ENCODE data around the gene CNGB1. TPM values are rescaled to one million over a fixed set of nuclear protein-coding genes. Genes with fewer than 3 reads are reported as not detected.
A peak's percentile ranks its signal among the peaks of the same experiment; 100 is the strongest.
"Not testable (repeated sequence)": the region's sequence is repeated elsewhere in the genome, so short reads cannot be mapped to it uniquely, and the experiment has no call there.

CNGB1 gene
- total and polyA plus RNA-seq, 2 donors (not counting 1 experiment from before 2014, with no cell fraction given): not detected

- H3K9me3 ChIP-seq (ENCODE audit: control insufficient read depth, insufficient read depth, low read depth, low read length): no peaks in the 10 kb centered on the region
- H3K79me2 ChIP-seq (ENCODE audit: control insufficient read depth, insufficient read depth, low read length): no peaks in the 10 kb centered on the region
- no peaks in the 10 kb centered on the region for H3K4me1 ChIP-seq (ENCODE audit: control insufficient read depth, extremely low read depth, insufficient read depth, low read length)
- no peak overlapping the region for H3K4me2 ChIP-seq (ENCODE audit: extremely low read depth, insufficient read depth, low read length)
- H3K27ac ChIP-seq (ENCODE audit: insufficient read depth, low read length): no peak overlapping the region
- peak in 1 of 2 donors; percentile 45 for DNase-seq (ENCODE audit: low read depth in 2 of 2)
- H3K36me3 ChIP-seq (ENCODE audit: control insufficient read depth, insufficient read depth, low read length): no peaks in the 10 kb centered on the region
- no peak overlapping the region for H3K4me3 ChIP-seq (replicated peaks in 1 of 4; ENCODE audit: control extremely low read depth in 1 of 4, insufficient read depth in 1 of 4, low read depth in 3 of 4, low read length in 4 of 4)
- no peak overlapping the region for H2AFZ ChIP-seq (ENCODE audit: low read length)
- H3K27me3 ChIP-seq (ENCODE audit: control insufficient read depth, insufficient read depth, low read length): peaks cover 2% of the 10 kb centered on the region
- H3K9ac ChIP-seq (ENCODE audit: insufficient read depth, low read length): no peak overlapping the region
- TF ChIP-seq EZH2 (IDR thresholded peaks at IDR 0.05; ENCODE audit: low read length, missing control alignments): no peak
- TF ChIP-seq, protein P1, sequence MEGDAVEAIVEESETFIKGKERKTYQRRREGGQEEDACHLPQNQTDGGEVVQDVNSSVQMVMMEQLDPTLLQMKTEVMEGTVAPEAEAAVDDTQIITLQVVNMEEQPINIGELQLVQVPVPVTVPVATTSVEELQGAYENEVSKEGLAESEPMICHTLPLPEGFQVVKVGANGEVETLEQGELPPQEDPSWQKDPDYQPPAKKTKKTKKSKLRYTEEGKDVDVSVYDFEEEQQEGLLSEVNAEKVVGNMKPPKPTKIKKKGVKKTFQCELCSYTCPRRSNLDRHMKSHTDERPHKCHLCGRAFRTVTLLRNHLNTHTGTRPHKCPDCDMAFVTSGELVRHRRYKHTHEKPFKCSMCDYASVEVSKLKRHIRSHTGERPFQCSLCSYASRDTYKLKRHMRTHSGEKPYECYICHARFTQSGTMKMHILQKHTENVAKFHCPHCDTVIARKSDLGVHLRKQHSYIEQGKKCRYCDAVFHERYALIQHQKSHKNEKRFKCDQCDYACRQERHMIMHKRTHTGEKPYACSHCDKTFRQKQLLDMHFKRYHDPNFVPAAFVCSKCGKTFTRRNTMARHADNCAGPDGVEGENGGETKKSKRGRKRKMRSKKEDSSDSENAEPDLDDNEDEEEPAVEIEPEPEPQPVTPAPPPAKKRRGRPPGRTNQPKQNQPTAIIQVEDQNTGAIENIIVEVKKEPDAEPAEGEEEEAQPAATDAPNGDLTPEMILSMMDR (conservative IDR thresholded peaks at IDR 0.05 in 1 of 2, IDR thresholded peaks at IDR 0.05 in 1 of 2; ENCODE audit: low read depth in 1 of 2, low read length in 2 of 2): no peak
- no peaks in the 10 kb centered on the region for H4K20me1 ChIP-seq (ENCODE audit: control insufficient read depth, extremely low read depth, insufficient read depth, low read length)
These were observed 132.8 kb downstream of the CNGB1 start for GRCh38 chr16:57838161-57838560.

- no peaks in the 10 kb centered on the region for H3K9me3 ChIP-seq (ENCODE audit: control insufficient read depth, insufficient read depth, low read depth, low read length)
- H2AFZ ChIP-seq (ENCODE audit: low read length): no peak overlapping the region
- no peaks in the 10 kb centered on the region for H4K20me1 ChIP-seq (ENCODE audit: control insufficient read depth, extremely low read depth, insufficient read depth, low read length)
- H3K79me2 ChIP-seq (ENCODE audit: control insufficient read depth, insufficient read depth, low read length): no peaks in the 10 kb centered on the region
- no peak for DNase-seq (ENCODE audit: low read depth in 2 of 2)
- H3K27me3 ChIP-seq (ENCODE audit: control insufficient read depth, insufficient read depth, low read length): peaks cover 2% of the 10 kb centered on the region
- no peak overlapping the region for H3K4me3 ChIP-seq (replicated peaks in 1 of 4; ENCODE audit: control extremely low read depth in 1 of 4, insufficient read depth in 1 of 4, low read depth in 3 of 4, low read length in 4 of 4)
- H3K4me2 ChIP-seq (ENCODE audit: extremely low read depth, insufficient read depth, low read length): no peak overlapping the region
- no peak overlapping the region for H3K27ac ChIP-seq (ENCODE audit: insufficient read depth, low read length)
- H3K36me3 ChIP-seq (ENCODE audit: control insufficient read depth, insufficient read depth, low read length): no peaks in the 10 kb centered on the region
- no peak overlapping the region for H3K9ac ChIP-seq (ENCODE audit: insufficient read depth, low read length)
- no peaks in the 10 kb centered on the region for H3K4me1 ChIP-seq (ENCODE audit: control insufficient read depth, extremely low read depth, insufficient read depth, low read length)
- TF ChIP-seq, protein P1 (conservative IDR thresholded peaks at IDR 0.05 in 1 of 2, IDR thresholded peaks at IDR 0.05 in 1 of 2; ENCODE audit: low read depth in 1 of 2, low read length in 2 of 2): no peak
- no peak for TF ChIP-seq EZH2 (IDR thresholded peaks at IDR 0.05; ENCODE audit: low read length, missing control alignments)
These were observed 133.4 kb downstream of the CNGB1 start for GRCh38 chr16:57837305-57838125.

DNA sequence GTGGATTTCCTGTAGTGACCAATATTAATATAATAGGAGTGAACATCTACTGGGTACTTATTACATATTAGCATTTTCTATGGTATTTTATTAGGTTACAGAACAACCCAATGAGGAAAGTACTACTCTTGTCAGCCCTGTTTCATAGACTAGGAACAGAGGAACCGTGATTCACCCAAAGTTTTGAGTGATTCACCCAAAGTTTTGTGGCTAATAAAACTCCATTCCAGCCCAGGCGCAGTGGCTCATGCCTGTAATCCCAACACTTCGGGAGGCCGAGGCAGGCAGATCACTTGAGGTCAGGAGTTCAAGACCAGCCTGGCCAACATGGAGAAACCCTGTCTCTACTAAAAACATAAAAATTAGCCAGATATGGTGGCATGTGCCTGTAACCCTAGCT, 135.5 kb downstream of the CNGB1 start:
- H3K79me2 ChIP-seq (ENCODE audit: control insufficient read depth, insufficient read depth, low read length); H2AFZ ChIP-seq (ENCODE audit: low read length); H3K27ac ChIP-seq (ENCODE audit: insufficient read depth, low read length); H3K4me1 ChIP-seq (ENCODE audit: control insufficient read depth, extremely low read depth, insufficient read depth, low read length); H3K9me3 ChIP-seq (ENCODE audit: control insufficient read depth, insufficient read depth, low read depth, low read length); H3K36me3 ChIP-seq (ENCODE audit: control insufficient read depth, insufficient read depth, low read length); H3K4me2 ChIP-seq (ENCODE audit: extremely low read depth, insufficient read depth, low read length); H3K27me3 ChIP-seq (ENCODE audit: control insufficient read depth, insufficient read depth, low read length); H4K20me1 ChIP-seq (ENCODE audit: control insufficient read depth, extremely low read depth, insufficient read depth, low read length); H3K4me3 ChIP-seq (replicated peaks in 1 of 4; ENCODE audit: control extremely low read depth in 1 of 4, insufficient read depth in 1 of 4, low read depth in 3 of 4, low read length in 4 of 4); H3K9ac ChIP-seq (ENCODE audit: insufficient read depth, low read length): not testable (repeated sequence)
- DNase-seq (ENCODE audit: low read depth in 2 of 2): peak; percentile 10 to 83

Data from fibroblast of lung (primary cell).